Measurements from ENCODE around the gene RPS29.
A peak's percentile ranks its signal among the peaks of the same experiment; 100 is the strongest.
"Not testable (repeated sequence)": the region's sequence is repeated elsewhere in the genome, so short reads cannot be mapped to it uniquely, and the experiment has no call there.

Gene RPS29

DNA sequence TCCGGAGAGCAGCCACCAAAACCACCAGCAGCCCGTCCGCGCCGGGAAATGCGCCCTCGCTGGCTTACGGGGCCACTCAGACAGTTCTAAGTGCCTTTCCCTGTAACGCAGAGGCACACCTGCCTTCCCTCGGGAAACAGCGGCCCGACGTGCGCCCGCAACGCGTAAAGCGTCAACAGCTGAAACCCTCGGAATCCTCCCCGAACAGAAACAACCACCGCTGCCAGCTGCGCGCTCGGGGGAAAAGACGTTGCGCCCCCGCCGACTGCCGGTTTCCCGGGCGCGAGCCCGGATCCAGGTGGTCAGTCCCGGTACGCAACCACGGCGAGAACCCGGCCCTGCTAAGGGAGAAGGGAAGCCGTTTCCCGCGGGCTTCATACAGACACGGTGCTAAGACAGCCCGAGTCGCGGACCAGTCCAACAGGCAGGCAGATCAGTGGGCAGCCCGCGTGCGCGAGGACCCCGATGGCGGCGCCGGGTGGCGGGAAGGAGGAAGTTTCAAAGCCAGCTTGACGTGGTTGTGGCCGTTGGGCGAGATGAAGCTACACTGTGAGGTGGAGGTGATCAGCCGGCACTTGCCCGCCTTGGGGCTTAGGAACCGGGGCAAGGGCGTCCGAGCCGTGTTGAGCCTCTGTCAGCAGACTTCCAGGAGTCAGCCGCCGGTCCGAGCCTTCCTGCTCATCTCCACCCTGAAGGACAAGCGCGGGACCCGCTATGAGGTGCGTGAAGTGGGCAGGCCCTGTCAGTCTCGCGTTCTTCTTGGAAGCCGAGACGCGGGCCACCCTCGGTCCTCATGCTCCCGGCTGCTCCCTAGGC lies 12.5 kb upstream of the RPS29 start, which contains the start of gene LRR1:
Gene LRR1 (plus strand): TSS at position 456 of the 816 bp plus-strand sequence. CDS start 81 bp downstream, at position 537.
- FAIRE-seq: peak; percentile 87

DNA sequence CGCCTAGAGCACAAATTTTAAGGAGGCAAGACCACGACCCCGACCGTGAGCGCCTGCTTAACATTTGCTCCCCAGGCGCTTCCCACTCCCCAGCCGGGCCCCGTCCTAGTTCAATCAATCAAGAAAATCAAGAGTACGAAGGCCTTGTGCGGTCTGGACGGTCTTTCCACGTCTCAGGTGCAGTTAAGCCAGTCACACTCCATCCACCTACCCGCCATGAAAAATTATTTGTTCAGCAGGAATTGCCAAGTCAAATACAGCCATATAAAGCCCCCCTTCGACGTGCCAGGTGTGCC lies 12.0 kb upstream of the RPS29 start:
- DNase-seq (ENCODE audit: low spot score) (no peak), FAIRE-seq (no peak)

More for the DNA sequence above, 12.5 kb upstream of the RPS29 start, which contains the start of gene LRR1:
- peak; percentile 93 for DNase-seq (ENCODE audit: low spot score)

- DNase-seq (ENCODE audit: low spot score) (no peak), FAIRE-seq (no peak)
Measured at GRCh38 chr14:49594347-49595091, 8.3 kb upstream of the RPS29 start.

DNA sequence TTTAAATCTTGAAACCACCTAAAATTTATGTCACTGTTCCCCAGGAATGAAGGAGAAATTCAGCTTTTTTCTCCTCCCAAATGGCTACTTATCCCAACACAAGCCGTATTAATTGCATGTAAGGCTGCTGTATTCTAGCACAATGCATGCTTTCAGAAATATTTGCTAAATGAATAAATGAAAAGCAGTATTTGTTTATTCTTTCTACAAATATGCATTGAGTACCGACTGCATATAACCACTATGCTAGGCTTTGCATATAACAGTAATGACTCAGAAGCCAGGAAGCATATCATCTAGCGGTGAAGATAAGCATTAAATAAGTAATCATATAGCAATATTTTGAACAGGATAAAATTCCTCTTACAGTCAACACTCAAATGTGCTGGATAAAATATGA lies 6.8 kb upstream of the RPS29 start:
- DNase-seq (ENCODE audit: low spot score) (no peak), FAIRE-seq (no peak)

GRCh38 chr14:49589387-49589786 lies 3.2 kb upstream of the RPS29 start:
- FAIRE-seq (no peak), DNase-seq (ENCODE audit: low spot score) (no peak)

- peak; percentile 70 for DNase-seq (ENCODE audit: low spot score)
Measured at GRCh38 chr14:49586673-49587460, 687 bp upstream of the RPS29 start.

DNA sequence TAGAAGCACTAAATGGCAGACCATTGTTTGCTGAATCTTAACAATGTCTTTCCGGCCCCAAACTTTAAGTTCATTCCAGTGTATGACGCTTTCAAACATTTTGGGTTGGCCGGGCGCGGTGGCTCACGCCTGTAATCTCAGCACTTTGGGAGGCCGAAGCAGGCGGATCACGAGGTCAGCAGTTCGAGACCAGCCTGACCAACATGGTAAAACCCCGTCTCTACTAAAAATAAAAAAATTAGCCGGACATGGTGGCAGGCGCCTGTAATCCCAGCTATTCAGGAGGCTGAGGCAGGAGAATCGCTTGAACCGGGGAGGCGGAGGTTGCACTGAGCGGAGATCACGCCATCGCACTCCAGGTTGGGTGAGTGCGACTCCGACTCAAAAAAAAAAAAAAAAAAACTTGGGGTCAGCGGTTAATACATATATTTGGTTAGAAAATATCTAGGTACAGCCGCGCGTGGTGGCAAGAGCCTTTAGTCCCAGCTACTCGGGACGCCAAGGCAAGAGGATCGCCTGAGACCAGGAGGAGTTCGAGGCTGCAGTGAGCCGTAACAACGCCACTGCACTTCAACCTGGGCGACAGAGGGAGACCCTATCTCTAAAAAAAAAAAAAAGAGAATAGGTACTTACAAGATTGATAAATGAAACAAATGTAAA lies 1.1 kb downstream of the RPS29 start:
- not testable (repeated sequence) for FAIRE-seq; DNase-seq (ENCODE audit: low spot score)

More at GRCh38 chr14:49586673-49587460, 687 bp upstream of the RPS29 start:
- no peak for FAIRE-seq

DNA sequence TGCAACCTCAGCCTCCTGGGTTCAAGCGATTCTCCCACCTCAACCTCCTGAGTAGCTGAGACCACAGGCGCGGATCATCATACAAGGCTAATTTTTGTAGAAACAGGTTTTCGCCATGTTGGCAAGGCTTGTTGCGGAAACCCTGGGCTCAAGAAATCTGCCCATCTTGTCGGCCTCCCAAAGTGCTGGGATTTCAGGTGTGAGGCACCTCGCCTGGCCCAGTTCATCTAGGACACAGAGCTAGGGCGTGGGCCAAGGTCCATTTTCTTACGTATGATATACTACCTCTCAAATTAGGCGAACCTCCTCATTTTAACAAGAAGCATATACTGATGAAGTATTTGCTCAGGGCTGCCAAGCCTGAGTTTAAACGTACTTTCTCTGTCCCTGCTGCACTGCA lies 2.1 kb downstream of the RPS29 start:
- FAIRE-seq (no peak), DNase-seq (ENCODE audit: low spot score) (no peak)

DNA sequence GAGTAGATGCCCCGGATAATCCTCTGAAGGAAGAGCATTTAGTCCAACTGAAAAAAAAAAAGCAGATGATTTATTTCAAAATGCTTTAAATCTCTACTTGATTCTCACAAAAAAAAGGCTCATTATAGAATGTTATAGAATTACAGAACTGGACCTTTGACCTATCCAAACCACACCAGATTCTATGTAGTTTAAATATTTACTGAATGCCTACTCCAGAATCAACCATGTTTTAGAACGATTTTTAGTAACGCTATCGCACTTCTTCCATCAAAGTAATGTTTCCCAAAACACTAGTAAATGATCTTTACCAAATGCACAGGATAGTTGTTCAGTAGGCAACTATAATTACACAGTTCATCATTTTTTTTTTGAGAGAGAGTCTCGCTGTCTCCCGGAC lies 2.6 kb downstream of the RPS29 start:
- FAIRE-seq: no peak

DNA sequence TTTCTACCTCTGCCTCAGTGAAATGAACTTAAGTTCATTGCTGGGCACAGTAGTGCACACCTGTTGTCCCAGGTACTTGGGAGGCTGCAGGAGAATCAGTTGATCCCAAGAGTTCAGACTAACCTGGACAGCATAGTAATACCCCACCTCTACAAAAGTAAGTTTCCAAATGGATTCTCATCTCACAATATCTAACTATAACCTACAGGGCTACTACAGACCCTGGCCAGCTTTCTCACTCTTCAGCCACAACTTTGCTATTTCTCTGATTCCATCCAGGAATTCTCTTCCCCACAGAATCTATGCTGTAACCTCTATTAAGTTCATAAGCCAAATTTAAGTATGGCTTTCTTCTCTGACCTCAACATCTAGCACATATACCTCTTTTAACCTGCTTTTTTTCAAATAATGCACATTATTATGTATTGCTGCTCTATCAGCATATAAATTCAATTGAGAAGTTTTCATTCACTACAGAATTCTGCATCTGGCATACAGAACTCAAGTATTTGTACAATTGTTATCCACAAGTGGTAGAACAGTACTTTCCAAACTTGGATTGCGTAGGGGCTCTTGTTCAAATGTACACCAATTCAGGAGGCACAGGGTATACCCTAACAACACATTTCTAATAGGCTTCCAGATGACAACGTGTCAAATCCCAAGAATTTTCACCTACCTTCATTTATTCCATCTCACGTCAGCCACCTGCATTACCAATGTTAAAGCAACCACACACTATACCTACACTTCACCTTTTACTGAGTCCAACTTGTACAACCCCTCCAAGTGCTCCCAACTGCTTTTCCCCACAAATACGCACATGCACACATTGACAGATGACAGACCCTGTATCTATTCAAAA lies 3.8 kb downstream of the RPS29 start:
- FAIRE-seq (no peak), DNase-seq (ENCODE audit: low spot score) (no peak)

More for the DNA sequence above, 2.6 kb downstream of the RPS29 start:
- DNase-seq (ENCODE audit: low spot score): no peak

DNA sequence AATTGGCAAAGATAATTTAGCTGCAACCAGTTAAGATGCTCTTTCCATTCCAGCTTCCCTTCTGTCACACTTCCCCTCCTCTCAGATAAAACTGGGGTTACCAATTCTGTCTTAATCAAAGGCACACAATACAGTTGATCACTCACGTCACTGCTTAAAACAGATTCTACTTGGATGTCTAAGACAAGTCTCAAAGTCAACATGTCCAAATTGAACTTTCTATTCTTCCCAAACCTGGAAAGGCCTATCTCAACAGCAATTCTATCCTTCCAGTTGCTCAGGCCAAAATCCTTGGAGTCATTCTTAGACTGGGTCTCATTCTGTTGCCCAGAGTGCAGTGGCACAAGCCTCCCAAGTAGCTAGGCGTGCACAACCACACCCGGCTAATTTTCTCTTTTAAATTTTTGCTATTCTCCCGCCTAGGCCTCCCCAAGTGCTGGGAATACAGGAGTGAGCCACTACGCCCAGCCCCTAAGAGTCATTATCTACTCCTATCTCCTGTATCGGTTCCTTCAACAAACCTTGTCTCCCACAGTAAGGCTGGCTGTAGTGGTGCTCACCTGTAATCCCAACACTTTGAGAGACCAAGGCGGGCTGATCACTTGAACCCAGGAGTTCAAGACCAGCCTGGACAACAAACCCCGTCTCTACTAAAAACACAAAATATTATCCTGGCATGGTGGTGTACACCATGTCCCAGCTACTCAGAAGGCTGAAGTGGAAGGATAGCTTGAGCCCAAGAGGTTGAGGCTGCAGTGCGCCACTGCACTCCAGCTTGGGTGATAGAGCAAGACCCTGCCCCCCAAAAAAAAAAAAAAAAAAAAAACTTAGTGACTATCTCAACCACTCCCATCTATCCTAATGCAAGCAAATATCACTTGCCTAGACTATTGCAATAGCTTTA lies 4.7 kb downstream of the RPS29 start:
- DNase-seq (ENCODE audit: low spot score): no peak
- no peak for FAIRE-seq

GRCh38 chr14:49579841-49580240 lies 6.3 kb downstream of the RPS29 start:
- no peak for FAIRE-seq
- no peak for DNase-seq (ENCODE audit: low spot score)

GRCh38 chr14:49578141-49578540 lies 8.0 kb downstream of the RPS29 start:
- DNase-seq (ENCODE audit: low spot score) (no peak), FAIRE-seq (no peak)

DNA sequence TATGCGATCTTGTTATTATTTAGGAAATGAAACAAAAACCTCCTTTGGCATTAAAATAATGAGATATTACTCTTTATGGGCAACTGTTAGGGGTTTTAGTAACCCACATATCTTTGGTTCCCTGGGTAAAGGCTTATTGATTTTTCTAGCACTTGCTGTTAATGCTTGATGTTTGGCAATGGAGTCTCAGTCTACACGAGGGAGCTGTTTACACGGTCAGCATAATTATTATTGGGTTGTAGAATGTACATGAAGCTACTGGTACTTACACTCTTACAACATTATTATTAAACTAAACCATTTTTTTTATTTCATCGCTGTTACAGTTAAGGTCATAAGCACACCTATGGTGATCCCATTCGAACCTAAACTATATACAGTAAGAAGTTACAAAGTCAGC lies 12.1 kb downstream of the RPS29 start:
- FAIRE-seq (no peak), DNase-seq (ENCODE audit: low spot score) (no peak)

- DNase-seq (ENCODE audit: low spot score) (no peak), FAIRE-seq (no peak)
Measured at GRCh38 chr14:49569281-49569680, 16.9 kb downstream of the RPS29 start.

DNA sequence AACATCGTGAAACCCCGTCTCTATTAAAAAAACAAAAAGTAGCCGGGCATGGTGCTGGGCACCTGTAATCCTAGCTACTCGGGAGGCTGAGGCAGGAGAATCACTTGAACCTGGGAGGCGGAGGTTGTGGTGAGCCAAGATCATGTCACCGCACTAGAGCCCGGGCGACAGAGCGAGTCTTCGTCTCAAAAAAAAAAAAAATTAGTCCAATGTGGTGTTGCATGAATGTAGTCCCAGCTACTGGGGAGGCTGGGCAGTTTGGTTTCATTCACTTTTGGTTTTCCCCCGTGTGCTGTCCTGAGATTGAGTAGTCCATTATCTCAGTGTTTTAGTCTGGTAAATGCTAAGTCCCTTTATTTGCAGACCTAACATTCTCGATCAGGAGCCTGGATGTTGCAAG lies 19.5 kb downstream of the RPS29 start:
- FAIRE-seq (no peak), DNase-seq (ENCODE audit: low spot score) (no peak)

DNA sequence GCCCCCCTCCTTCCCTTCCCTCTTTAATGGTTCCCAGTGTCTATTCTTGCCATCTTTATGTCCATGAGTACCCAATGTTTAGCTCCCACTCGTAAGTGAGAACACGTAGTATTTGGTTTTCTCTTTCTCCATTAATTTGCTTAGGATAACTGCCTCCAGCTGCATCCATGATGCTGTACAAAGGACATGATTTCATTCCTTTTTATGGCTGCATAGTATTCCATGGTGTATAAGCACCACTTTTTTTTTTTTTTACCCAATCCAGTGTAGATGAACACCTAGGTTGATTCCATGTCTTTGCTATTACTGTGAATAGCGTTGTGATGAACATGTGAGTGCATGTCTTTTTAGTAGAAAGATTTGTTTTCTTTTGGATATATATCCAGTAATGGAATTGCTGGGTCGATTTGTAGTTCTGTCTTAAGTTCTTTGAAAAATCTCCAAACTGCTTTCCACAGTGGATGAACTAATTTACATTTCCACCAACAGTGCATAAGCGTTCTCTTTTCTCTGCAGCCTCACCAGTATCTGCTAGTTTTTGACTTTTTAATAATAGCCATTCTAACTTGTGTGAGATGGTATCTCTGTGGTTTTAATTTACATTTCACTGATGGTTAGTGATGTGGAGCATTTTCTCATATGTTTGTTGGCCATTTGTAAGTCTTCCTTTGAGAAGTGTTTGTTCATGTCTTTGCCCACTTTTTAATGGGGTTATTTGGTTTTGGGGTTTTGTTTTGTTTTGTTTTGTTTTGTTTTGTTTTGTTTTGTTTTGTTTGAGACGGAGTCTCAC lies 26.0 kb downstream of the RPS29 start:
- FAIRE-seq (peak; percentile 55), DNase-seq (ENCODE audit: low spot score) (no peak)

GRCh38 chr14:49553892-49554291 lies 32.3 kb downstream of the RPS29 start:
- no peak for FAIRE-seq
- DNase-seq (ENCODE audit: low spot score): no peak

GRCh38 chr14:49553106-49553505 lies 33.1 kb downstream of the RPS29 start:
- no peak for FAIRE-seq
- no peak for DNase-seq (ENCODE audit: low spot score)

Measured in urothelium cell line (cell line).